Upper lobe of left lung (tissue), 6 donors: Measurements from ENCODE around the gene DPM2. TPM values are rescaled to one million over a fixed set of nuclear protein-coding genes. Genes with fewer than 3 reads are reported as not detected.
A peak's percentile ranks its signal among the peaks of the same experiment; 100 is the strongest.

Experiments used
- ATAC-seq, 2 donors: fragments of 200-7000 bp; cut with Tn5 transposase; one replicate each; pipeline ENCODE4 v1.9.1; 2022; ENCODE audit warnings: mild to moderate bottlenecking in 2 of 2, moderate library complexity in 2 of 2; ENCODE audit not compliant: low FRiP score in 2 of 2
- DNase-seq, 2 donors: peaks; one replicate each; pipeline ENCODE4 v3.0.0-alpha.2; 2019 to 2020
- H3K27ac ChIP-seq, 4 donors: fragments of 200-600 bp; sonication (generic); one replicate each; pipeline ENCODE4 v1.5.1; 2016 to 2019
- H3K27me3 ChIP-seq, 4 donors: fragments of 200-600 bp; sonication (generic); one replicate each; pipeline ENCODE4 v1.5.1; 2017 to 2019
- H3K36me3 ChIP-seq, 4 donors: fragments of 200-600 bp; sonication (generic); one replicate each; pipeline ENCODE4 v1.5.1; 2016 to 2019
- H3K4me1 ChIP-seq, 4 donors: fragments of 200-600 bp; sonication (generic); one replicate each; pipeline ENCODE4 v1.5.1; 2018 to 2019
- H3K4me3 ChIP-seq, 4 donors: fragments of 200-600 bp; sonication (generic); one replicate each; pipeline ENCODE4 v1.5.1; 2017 to 2019; ENCODE audit warnings: mild to moderate bottlenecking in 2 of 4, moderate library complexity in 1 of 4
- H3K9me3 ChIP-seq, 4 donors: fragments of 200-600 bp; sonication (generic); one replicate each; pipeline ENCODE4 v1.5.1; 2018 to 2019
- CTCF ChIP-seq, 6 experiments: fragments of 450-650 bp in 4 of 6; fragments of 200-600 bp in 2 of 6; sonication (generic) in 2 of 6; IDR thresholded peaks; one replicate each; pipeline ENCODE4 v1.5.1; 2016 to 2019; ENCODE audit warnings: antibody characterized with exemption in 6 of 6
- EP300 ChIP-seq, 4 donors: sonication (generic); formaldehyde crosslinking; IDR thresholded peaks; one replicate each; pipeline ENCODE4 v1.5.1; 2017; ENCODE audit warnings: antibody characterized with exemption in 4 of 4, control low read depth in 2 of 4
- POLR2A ChIP-seq, 4 donors: fragments of 450-650 bp; IDR thresholded peaks; one replicate each; pipeline ENCODE4 v1.5.1; 2016 to 2017; ENCODE audit warnings: antibody characterized with exemption in 4 of 4, mild to moderate bottlenecking in 2 of 4
- POLR2AphosphoS5 ChIP-seq, 2 donors: sonication (generic); formaldehyde crosslinking; IDR thresholded peaks; one replicate each; pipeline ENCODE4 v1.5.1; 2017; ENCODE audit warnings: antibody characterized with exemption in 2 of 2
- WGBS, 2 donors: methylation state at CpG; one replicate each; pipeline ENCODE4 v1.1.5; 2017 to 2018; 5-methylcytosine and 5-hydroxymethylcytosine counted together
- total RNA-seq, 6 donors: library from RNA; depleted of rRNA in 4 of 6; stranded (reverse); fragments of >200 nt in 4 of 6; gene quantifications; one replicate each; pipeline versions ENCODE4 v1.1.0 to v1.2.1, GENCODE V29; 2016 to 2021
- donor health status: DM: no; HTN: no; CAD: no; lungs with moderate emphysema.
- donor health status: DM: no; HTN: yes; CAD: no; lungs with severe emphysema.

The DPM2 gene
- total RNA-seq, 6 donors from 2014 or later = 20.1 to 40.7 (median 25.6) TPM

GRCh38 chr9:127945338-127945737 is 7.7 kb upstream of the DPM2 start:
- ATAC-seq (no peak), DNase-seq (peak in 1 of 2 donors; percentile 80)
- 93 to 94% methylated on average over 19 to 23 of the region's 24 CpGs for WGBS, 2 donors
- Histone ChIP-seq H3K9me3 (no peaks in the 10 kb centered on the region), H3K27me3 (no peaks in the 10 kb centered on the region), H3K36me3 (peaks cover 0 to 35% (median 24%) of the 10 kb centered on the region in 4 donors), H3K27ac (no peak overlapping the region), H3K4me1 (peaks cover 0 to 23% (median 10%) of the 10 kb centered on the region in 4 donors), H3K4me3 (no peak overlapping the region)
- no peak for TF ChIP-seq CTCF (IDR thresholded peaks at IDR 0.05)
- TF ChIP-seq POLR2A (IDR thresholded peaks at IDR 0.05) = no peak
- no peak for TF ChIP-seq POLR2AphosphoS5 (IDR thresholded peaks at IDR 0.05)
- TF ChIP-seq EP300 (IDR thresholded peaks at IDR 0.05) = no peak

GRCh38 chr9:127944586-127945218 is 7.0 kb upstream of the DPM2 start:
- no peak overlapping the region for H3K4me3 ChIP-seq
- H3K36me3 ChIP-seq = peaks cover 0 to 40% (median 23%) of the 10 kb centered on the region in 4 donors
- DNase-seq = peak in 1 of 2 donors; percentile 80
- no peaks in the 10 kb centered on the region for H3K9me3 ChIP-seq
- no peak for TF ChIP-seq CTCF (IDR thresholded peaks at IDR 0.05)
- TF ChIP-seq EP300 (IDR thresholded peaks at IDR 0.05) = no peak
- TF ChIP-seq POLR2A (IDR thresholded peaks at IDR 0.05) = no peak
- TF ChIP-seq POLR2AphosphoS5 (IDR thresholded peaks at IDR 0.05) = no peak
- WGBS, 2 donors = 95 to 96% methylated on average over 25 to 37 of the region's 38 CpGs
- H3K27ac ChIP-seq = no peak overlapping the region
- no peak for ATAC-seq
- peaks cover 0 to 21% (median 10%) of the 10 kb centered on the region in 4 donors for H3K4me1 ChIP-seq
- no peaks in the 10 kb centered on the region for H3K27me3 ChIP-seq

- H3K9me3 ChIP-seq = no peaks in the 10 kb centered on the region
- ATAC-seq (peak; percentile 86 to 94), DNase-seq (peak; percentile 88 to 91)
- peak overlapping the region in 1 of 4 donors; percentile 3 for H3K27ac ChIP-seq
- WGBS, 2 donors = 50% methylated on average over 8 of the region's 13 CpGs; no CpG with 5 or more reads in 1 of the 2 donors
- peaks cover 0 to 21% (median 10%) of the 10 kb centered on the region in 4 donors for H3K4me1 ChIP-seq
- no peak overlapping the region for H3K4me3 ChIP-seq
- peaks cover 0 to 40% (median 22%) of the 10 kb centered on the region in 4 donors for H3K36me3 ChIP-seq
- H3K27me3 ChIP-seq = no peaks in the 10 kb centered on the region
- TF ChIP-seq POLR2AphosphoS5 (IDR thresholded peaks at IDR 0.05) (no peak), POLR2A (IDR thresholded peaks at IDR 0.05) (no peak), CTCF (IDR thresholded peaks at IDR 0.05) (peak; percentile 91 to 96 (median 94))
Measured at GRCh38 chr9:127943731-127944144, 6.1 kb upstream of the DPM2 start.

GRCh38 chr9:127943011-127943662 is 5.5 kb upstream of the DPM2 start:
- H3K27me3 ChIP-seq = no peaks in the 10 kb centered on the region
- TF ChIP-seq POLR2AphosphoS5 (IDR thresholded peaks at IDR 0.05) (no peak), EP300 (IDR thresholded peaks at IDR 0.05) (no peak), POLR2A (IDR thresholded peaks at IDR 0.05) (no peak), CTCF (IDR thresholded peaks at IDR 0.05) (no peak)
- no peak for ATAC-seq
- peaks cover 1 to 24% (median 11%) of the 10 kb centered on the region in 4 donors for H3K4me1 ChIP-seq
- DNase-seq = no peak
- no peaks in the 10 kb centered on the region for H3K9me3 ChIP-seq
- H3K27ac ChIP-seq = peak overlapping the region in 1 of 4 donors; percentile 13
- H3K4me3 ChIP-seq = no peak overlapping the region
- 68 to 81% methylated on average over 6 to 13 of the region's 14 CpGs for WGBS, 2 donors
- H3K36me3 ChIP-seq = peaks cover 0 to 40% (median 22%) of the 10 kb centered on the region in 4 donors
